Endothelial cell of umbilical vein (primary cell): Measurements from ENCODE around the gene ST3GAL5.

Experiments
- CTCF ChIP-seq, 2 donors: IDR thresholded peaks; 1 replicate in 1 of 2; 2 replicates in 1 of 2; pipeline ENCODE4 v1.5.1; 2011; ENCODE audit warnings: low read length in 2 of 2, mild to moderate bottlenecking in 2 of 2, moderate library complexity in 2 of 2, control low read depth in 1 of 2, inconsistent platforms in 1 of 2, low read depth in 1 of 2; ENCODE audit not compliant: insufficient read depth in 1 of 2; ENCODE audit errors: extremely low read depth in 1 of 2
- EZH2 ChIP-seq: IDR thresholded peaks from 2 replicates; pipeline ENCODE4 v1.6.1; 2012; ENCODE audit warnings: borderline replicate concordance, low read depth, mild to moderate bottlenecking, moderate library complexity, low read length, inconsistent platforms; ENCODE audit not compliant: severe bottlenecking
- FOS ChIP-seq: IDR thresholded peaks from 2 replicates; pipeline ENCODE4 v1.6.1; 2011; ENCODE audit warnings: mild to moderate bottlenecking, low read length, moderate library complexity, borderline replicate concordance; ENCODE audit not compliant: insufficient read depth
- GATA2 ChIP-seq: IDR thresholded peaks from 2 replicates; pipeline ENCODE4 v1.7.0; 2011; ENCODE audit warnings: low read depth, mild to moderate bottlenecking, moderate library complexity, mixed read lengths, low read length; ENCODE audit not compliant: insufficient read length, insufficient read depth
- JUN ChIP-seq: IDR thresholded peaks from 2 replicates; pipeline ENCODE4 v1.6.1; 2011; ENCODE audit warnings: borderline replicate concordance, low read depth; ENCODE audit not compliant: insufficient read length, insufficient read depth
- MAX ChIP-seq: IDR thresholded peaks from 2 replicates; pipeline ENCODE4 v1.6.1; 2011; ENCODE audit not compliant: insufficient read depth, insufficient read length
- MYC ChIP-seq: IDR thresholded peaks from one replicate; pipeline ENCODE4 v1.6.1; 2011; ENCODE audit warnings: mild to moderate bottlenecking, low read depth, low read length
- POLR2A ChIP-seq: IDR thresholded peaks from 2 replicates; pipeline ENCODE4 v1.6.1; 2012; ENCODE audit warnings: low read depth, mild to moderate bottlenecking, control low read depth, low read length
- POLR2AphosphoS5 ChIP-seq: IDR thresholded peaks from 2 replicates; pipeline ENCODE4 v1.6.1; 2012; ENCODE audit warnings: low read depth, mild to moderate bottlenecking, control low read depth, low read length, moderate library complexity; ENCODE audit not compliant: insufficient read depth

GRCh38 chr2:85908506-85908905 is 19.7 kb upstream of the ST3GAL5 start:
- TF ChIP-seq POLR2A = no peak
- no peak for TF ChIP-seq CTCF (IDR thresholded peaks at IDR 0.05; ENCODE audit: extremely low read depth in 1 of 2, insufficient read depth in 1 of 2, low read depth in 1 of 2, low read length in 2 of 2)
- no peak for TF ChIP-seq POLR2AphosphoS5
- no peak for TF ChIP-seq EZH2
- no peak for TF ChIP-seq JUN
- no peak for TF ChIP-seq FOS
- no peak for TF ChIP-seq MYC
- no peak for TF ChIP-seq GATA2
- TF ChIP-seq MAX = no peak
